ENCODE data around the gene SLC35A2.

DNA sequence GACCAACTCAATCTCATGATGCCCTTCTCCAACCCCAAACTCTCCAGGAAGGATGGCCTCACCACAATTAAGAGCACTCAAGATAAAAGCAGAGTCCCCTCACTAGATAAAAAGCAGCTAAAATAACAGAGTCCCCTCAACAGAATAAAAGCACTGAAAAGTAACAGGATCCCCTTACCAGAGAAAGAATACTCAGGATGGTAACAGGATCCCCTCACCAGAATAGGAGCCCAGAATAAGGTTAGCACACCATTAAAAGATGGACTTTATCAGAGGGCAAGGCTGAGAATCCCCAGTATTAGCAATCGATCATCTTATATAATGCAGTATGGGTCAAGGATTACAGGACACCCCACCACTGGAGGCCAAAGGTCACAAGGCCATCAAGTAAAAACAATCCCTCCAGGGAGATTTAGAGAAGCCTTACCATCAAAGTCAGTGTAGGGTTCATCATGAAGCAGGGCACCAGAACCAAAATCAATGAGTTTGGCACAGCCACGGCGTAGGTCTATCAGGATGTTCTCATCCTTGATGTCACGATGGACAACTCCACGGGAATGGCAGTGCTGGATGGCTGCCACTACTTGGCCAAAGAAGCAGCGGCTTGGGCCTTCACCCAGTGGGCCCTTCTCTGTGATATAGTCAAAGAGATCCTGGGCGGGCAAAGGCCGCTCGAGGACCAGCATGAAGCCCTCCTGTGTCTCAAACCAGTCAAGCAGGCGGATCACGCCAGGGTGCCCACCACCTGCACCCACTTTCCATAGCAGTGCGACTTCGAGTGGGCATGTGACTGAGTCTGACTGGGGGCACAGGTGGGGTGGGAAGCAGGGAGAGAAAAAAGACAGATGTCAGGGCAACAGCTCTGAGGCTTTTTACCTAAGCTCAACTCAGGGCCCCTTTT is 3.4 kb upstream of the SLC35A2 start:
- TF ChIP-seq, protein P1, sequence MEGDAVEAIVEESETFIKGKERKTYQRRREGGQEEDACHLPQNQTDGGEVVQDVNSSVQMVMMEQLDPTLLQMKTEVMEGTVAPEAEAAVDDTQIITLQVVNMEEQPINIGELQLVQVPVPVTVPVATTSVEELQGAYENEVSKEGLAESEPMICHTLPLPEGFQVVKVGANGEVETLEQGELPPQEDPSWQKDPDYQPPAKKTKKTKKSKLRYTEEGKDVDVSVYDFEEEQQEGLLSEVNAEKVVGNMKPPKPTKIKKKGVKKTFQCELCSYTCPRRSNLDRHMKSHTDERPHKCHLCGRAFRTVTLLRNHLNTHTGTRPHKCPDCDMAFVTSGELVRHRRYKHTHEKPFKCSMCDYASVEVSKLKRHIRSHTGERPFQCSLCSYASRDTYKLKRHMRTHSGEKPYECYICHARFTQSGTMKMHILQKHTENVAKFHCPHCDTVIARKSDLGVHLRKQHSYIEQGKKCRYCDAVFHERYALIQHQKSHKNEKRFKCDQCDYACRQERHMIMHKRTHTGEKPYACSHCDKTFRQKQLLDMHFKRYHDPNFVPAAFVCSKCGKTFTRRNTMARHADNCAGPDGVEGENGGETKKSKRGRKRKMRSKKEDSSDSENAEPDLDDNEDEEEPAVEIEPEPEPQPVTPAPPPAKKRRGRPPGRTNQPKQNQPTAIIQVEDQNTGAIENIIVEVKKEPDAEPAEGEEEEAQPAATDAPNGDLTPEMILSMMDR (IDR thresholded peaks at IDR 0.05 in 4 of 5, conservative IDR thresholded peaks at IDR 0.05 in 1 of 5), result no peak
- no peak for TF ChIP-seq POLR2A (IDR thresholded peaks at IDR 0.05)
